Transverse colon (tissue), 4 donors: ENCODE results near the gene MEIS2. TPM values are rescaled to one million over a fixed set of nuclear protein-coding genes. Genes with fewer than 3 reads are reported as not detected.

Source experiments
- DNase-seq: peaks from one replicate; pipeline ENCODE4 v3.0.0-alpha.2; 2019
- H3K27ac ChIP-seq, 4 donors: fragments of 200-600 bp; sonication (generic); 2 replicates each; pipeline ENCODE4 v1.5.1; 2016 to 2018; ENCODE audit warnings: inconsistent platforms in 4 of 4
- H3K27me3 ChIP-seq: fragments of 200-600 bp; sonication (generic); 2 replicates; pipeline ENCODE4 v1.5.1; 2017; ENCODE audit warnings: inconsistent platforms
- H3K36me3 ChIP-seq, 4 donors: fragments of 200-600 bp; sonication (generic); 2 replicates each; pipeline ENCODE4 v1.5.1; 2017 to 2019; ENCODE audit warnings: inconsistent platforms in 4 of 4
- H3K4me1 ChIP-seq, 4 donors: fragments of 200-600 bp; sonication (generic); 2 replicates each; pipeline ENCODE4 v1.5.1; 2017 to 2020; ENCODE audit warnings: inconsistent platforms in 4 of 4
- H3K4me3 ChIP-seq, 4 donors: fragments of 200-600 bp; sonication (generic); 1 replicate in 1 of 4; 2 replicates in 3 of 4; pipeline versions ENCODE4 v1.5.1 to v1.6.1; 2017 to 2019; ENCODE audit warnings: inconsistent platforms in 4 of 4
- H3K9me3 ChIP-seq, 2 donors: fragments of 200-600 bp; sonication (generic); 2 replicates each; pipeline ENCODE4 v1.5.1; 2017 to 2019; ENCODE audit warnings: inconsistent platforms in 2 of 2
- EP300 ChIP-seq: sonication (generic); formaldehyde crosslinking; IDR thresholded peaks from one replicate; pipeline ENCODE4 v1.6.1; 2017; ENCODE audit warnings: antibody characterized with exemption, low read depth
- POLR2A ChIP-seq: fragments of 450-650 bp; IDR thresholded peaks from one replicate; pipeline ENCODE4 v1.6.1; 2016; ENCODE audit warnings: antibody characterized with exemption, mild to moderate bottlenecking, moderate library complexity
- POLR2AphosphoS5 ChIP-seq, 3 donors: sonication (generic); formaldehyde crosslinking; IDR thresholded peaks; one replicate each; pipeline ENCODE4 v1.6.1; 2016; ENCODE audit warnings: antibody characterized with exemption in 3 of 3
- WGBS, 2 donors: methylation state at CpG; one replicate each; pipeline ENCODE4 v1.1.5; 2018; ENCODE audit warnings: low coverage in 1 of 2; 5-methylcytosine and 5-hydroxymethylcytosine counted together
- in situ Hi-C, 4 donors: fragments of 200-750 bp; cut with MboI; loops; one replicate each; pipeline versions ENCODE4 v1.15.0 to v1.15.1; 2017; ENCODE audit warnings: low sequenced_read_pairs in 3 of 4, low pct_ligation_motif_present in 1 of 4, low pct_unique_long_range_greater_than_20kb in 1 of 4
- intact Hi-C: fragments of 100-400 bp; cut with DNase I; formaldehyde crosslinking; loops from one replicate; pipeline ENCODE4 v1.15.1; 2023; ENCODE audit warnings: low total_unique reads
- total RNA-seq, 4 donors: library from RNA; depleted of rRNA; stranded (reverse); fragments of >200 nt; gene quantifications; one replicate each; pipeline ENCODE4 v1.1.0, GENCODE V29; 2016
- TF ChIP-seq, protein P1 (sequence below), 5 experiments: fragments of 200-600 bp in 3 of 5; fragments of 450-650 bp in 2 of 5; sonication (generic) in 3 of 5; IDR thresholded peaks; 1 replicate in 2 of 5; 2 replicates in 3 of 5; pipeline ENCODE4 v1.5.1; 2016 to 2017; ENCODE audit warnings: antibody characterized with exemption in 5 of 5, inconsistent platforms in 3 of 5, mild to moderate bottlenecking in 2 of 5, moderate library complexity in 1 of 5

The MEIS2 gene
- total RNA-seq, 4 donors from 2014 or later = 16.5 to 43.4 (median 32.7) TPM

GRCh38 chr15:37109872-37110572 is 9.7 kb upstream of the MEIS2 start:
- Histone ChIP-seq H3K36me3 (no peaks in the 10 kb centered on the region), H3K9me3 (no peaks in the 10 kb centered on the region), H3K27me3 (peaks cover 91% of the 10 kb centered on the region), H3K4me1 (peaks cover 0 to 15% (median 2%) of the 10 kb centered on the region in 4 donors), H3K27ac (peak overlapping the region; percentile 82 to 98 (median 90)), H3K4me3 (peak overlapping the region; percentile 17 to 36 (median 18))
- 14 to 29% methylated on average over 7 to 27 of the region's 27 CpGs for WGBS, 2 donors
- TF ChIP-seq POLR2A (no peak), EP300 (no peak)
- TF ChIP-seq, protein P1, sequence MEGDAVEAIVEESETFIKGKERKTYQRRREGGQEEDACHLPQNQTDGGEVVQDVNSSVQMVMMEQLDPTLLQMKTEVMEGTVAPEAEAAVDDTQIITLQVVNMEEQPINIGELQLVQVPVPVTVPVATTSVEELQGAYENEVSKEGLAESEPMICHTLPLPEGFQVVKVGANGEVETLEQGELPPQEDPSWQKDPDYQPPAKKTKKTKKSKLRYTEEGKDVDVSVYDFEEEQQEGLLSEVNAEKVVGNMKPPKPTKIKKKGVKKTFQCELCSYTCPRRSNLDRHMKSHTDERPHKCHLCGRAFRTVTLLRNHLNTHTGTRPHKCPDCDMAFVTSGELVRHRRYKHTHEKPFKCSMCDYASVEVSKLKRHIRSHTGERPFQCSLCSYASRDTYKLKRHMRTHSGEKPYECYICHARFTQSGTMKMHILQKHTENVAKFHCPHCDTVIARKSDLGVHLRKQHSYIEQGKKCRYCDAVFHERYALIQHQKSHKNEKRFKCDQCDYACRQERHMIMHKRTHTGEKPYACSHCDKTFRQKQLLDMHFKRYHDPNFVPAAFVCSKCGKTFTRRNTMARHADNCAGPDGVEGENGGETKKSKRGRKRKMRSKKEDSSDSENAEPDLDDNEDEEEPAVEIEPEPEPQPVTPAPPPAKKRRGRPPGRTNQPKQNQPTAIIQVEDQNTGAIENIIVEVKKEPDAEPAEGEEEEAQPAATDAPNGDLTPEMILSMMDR (IDR thresholded peaks at IDR 0.05) = no peak
- no peak for DNase-seq
- in situ Hi-C loops (loop anchor here (10.0 to 25.0 kb wide), 3 partner anchors 223 to 1598 kb away; no protein-coding TSS in a partner anchor), intact Hi-C loops (loop anchor here (5.0 to 10.0 kb wide), 2 partner anchors 303 to 505 kb away; no protein-coding TSS in a partner anchor)

- intact Hi-C loops = loop anchor here (5.0 to 10.0 kb wide), 2 partner anchors 302 to 505 kb away; no protein-coding TSS in a partner anchor
- H3K27ac ChIP-seq = peak overlapping the region; percentile 82 to 98 (median 90)
Measured at GRCh38 chr15:37109168-37109871, 9.0 kb upstream of the MEIS2 start.

GRCh38 chr15:37108381-37109167 is 8.2 kb upstream of the MEIS2 start:
- WGBS, 2 donors = 44 to 53% methylated on average over 15 of the region's 15 CpGs
- in situ Hi-C loops = loop anchor here (10.0 to 25.0 kb wide), 3 partner anchors 221 to 1596 kb away; no protein-coding TSS in a partner anchor

More at GRCh38 chr15:37109168-37109871, 9.0 kb upstream of the MEIS2 start:
- WGBS, 2 donors = 44 to 52% methylated on average over 14 to 18 of the region's 18 CpGs
- in situ Hi-C loops = loop anchor here (10.0 to 25.0 kb wide), 3 partner anchors 222 to 1597 kb away; no protein-coding TSS in a partner anchor
- no peaks in the 10 kb centered on the region for H3K36me3 ChIP-seq
- peaks cover 0 to 15% (median 2%) of the 10 kb centered on the region in 4 donors for H3K4me1 ChIP-seq
- no peak for DNase-seq
- TF ChIP-seq EP300 = no peak
- no peak for TF ChIP-seq POLR2A
- no peaks in the 10 kb centered on the region for H3K9me3 ChIP-seq
- peak overlapping the region in 3 of 4 donors; percentile 17 to 36 (median 18) for H3K4me3 ChIP-seq
- H3K27me3 ChIP-seq = peaks cover 98% of the 10 kb centered on the region

More at GRCh38 chr15:37108381-37109167, 8.2 kb upstream of the MEIS2 start:
- peaks cover 100% of the 10 kb centered on the region for H3K27me3 ChIP-seq
- no peaks in the 10 kb centered on the region for H3K9me3 ChIP-seq
- peaks cover 0 to 15% (median 2%) of the 10 kb centered on the region in 4 donors for H3K4me1 ChIP-seq
- H3K4me3 ChIP-seq = peak overlapping the region in 1 of 4 donors; percentile 12
- TF ChIP-seq EP300 = no peak
- TF ChIP-seq POLR2A = no peak
- no peak for TF ChIP-seq POLR2AphosphoS5 (IDR thresholded peaks at IDR 0.05)
- TF ChIP-seq, protein P1 (IDR thresholded peaks at IDR 0.05) = no peak
- intact Hi-C loops = loop anchor here (5.0 to 10.0 kb wide), 2 partner anchors 301 to 504 kb away; no protein-coding TSS in a partner anchor
- DNase-seq = no peak
- no peaks in the 10 kb centered on the region for H3K36me3 ChIP-seq
- peak overlapping the region; percentile 82 to 98 (median 90) for H3K27ac ChIP-seq
